DND-41 (cell line): ENCODE results near the gene LPAR3.

ENCODE experiments used
- EZH2 ChIP-seq: IDR thresholded peaks from 3 replicates; pipeline ENCODE4 v1.6.1; 2012; ENCODE audit warnings: borderline replicate concordance, low read depth, mild to moderate bottlenecking, moderate library complexity, low read length, inconsistent platforms; ENCODE audit not compliant: severe bottlenecking
- TF ChIP-seq, protein P1 (sequence below): IDR thresholded peaks from 2 replicates; pipeline ENCODE4 v1.5.1; 2012; ENCODE audit warnings: borderline replicate concordance, low read length, moderate library complexity, mild to moderate bottlenecking; ENCODE audit not compliant: poor library complexity, severe bottlenecking; ENCODE audit errors: extremely low read depth

- TF ChIP-seq, protein P1, sequence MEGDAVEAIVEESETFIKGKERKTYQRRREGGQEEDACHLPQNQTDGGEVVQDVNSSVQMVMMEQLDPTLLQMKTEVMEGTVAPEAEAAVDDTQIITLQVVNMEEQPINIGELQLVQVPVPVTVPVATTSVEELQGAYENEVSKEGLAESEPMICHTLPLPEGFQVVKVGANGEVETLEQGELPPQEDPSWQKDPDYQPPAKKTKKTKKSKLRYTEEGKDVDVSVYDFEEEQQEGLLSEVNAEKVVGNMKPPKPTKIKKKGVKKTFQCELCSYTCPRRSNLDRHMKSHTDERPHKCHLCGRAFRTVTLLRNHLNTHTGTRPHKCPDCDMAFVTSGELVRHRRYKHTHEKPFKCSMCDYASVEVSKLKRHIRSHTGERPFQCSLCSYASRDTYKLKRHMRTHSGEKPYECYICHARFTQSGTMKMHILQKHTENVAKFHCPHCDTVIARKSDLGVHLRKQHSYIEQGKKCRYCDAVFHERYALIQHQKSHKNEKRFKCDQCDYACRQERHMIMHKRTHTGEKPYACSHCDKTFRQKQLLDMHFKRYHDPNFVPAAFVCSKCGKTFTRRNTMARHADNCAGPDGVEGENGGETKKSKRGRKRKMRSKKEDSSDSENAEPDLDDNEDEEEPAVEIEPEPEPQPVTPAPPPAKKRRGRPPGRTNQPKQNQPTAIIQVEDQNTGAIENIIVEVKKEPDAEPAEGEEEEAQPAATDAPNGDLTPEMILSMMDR = no peak
- TF ChIP-seq EZH2 = no peak
Observed at GRCh38 chr1:84773933-84774497, 119.0 kb downstream of the LPAR3 start.
